HG02798 (cell line): ENCODE data around the gene ZNF430.

Experiments
- ATAC-seq: cut with Tn5 transposase; IDR thresholded peaks from one replicate; pipeline ENCODE4 v1.9.1; 2021; ENCODE audit warnings: mild to moderate bottlenecking; ENCODE audit not compliant: unreplicated experiment, poor library complexity

Gene ZNF430

DNA sequence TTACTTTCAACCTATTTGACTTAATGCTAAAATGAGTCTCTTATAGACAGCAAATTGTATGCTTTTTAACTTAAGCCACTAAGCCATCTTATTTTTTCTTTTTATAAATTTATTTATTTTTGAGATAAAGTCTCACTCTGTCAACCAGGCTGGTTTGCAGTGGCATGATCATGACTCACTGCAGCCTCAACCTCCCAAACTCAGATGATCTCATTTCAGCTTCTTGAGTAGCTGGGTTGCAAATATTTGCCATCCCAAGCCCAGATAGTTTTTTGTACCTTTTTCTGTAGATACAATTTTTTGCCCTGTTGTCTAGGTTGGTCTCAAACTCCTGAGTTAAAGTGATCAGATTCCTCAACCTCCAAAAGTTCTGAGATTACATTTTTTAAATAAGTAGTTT lies 88.7 kb downstream of the ZNF430 start:
- no peak for ATAC-seq
